Measurements from ENCODE around the gene IL17RA. TPM values are rescaled to one million over a fixed set of nuclear protein-coding genes. Genes with fewer than 3 reads are reported as not detected.

IL17RA gene
- total RNA-seq, 1 donor from 2014 or later: 3.7 TPM

DNA sequence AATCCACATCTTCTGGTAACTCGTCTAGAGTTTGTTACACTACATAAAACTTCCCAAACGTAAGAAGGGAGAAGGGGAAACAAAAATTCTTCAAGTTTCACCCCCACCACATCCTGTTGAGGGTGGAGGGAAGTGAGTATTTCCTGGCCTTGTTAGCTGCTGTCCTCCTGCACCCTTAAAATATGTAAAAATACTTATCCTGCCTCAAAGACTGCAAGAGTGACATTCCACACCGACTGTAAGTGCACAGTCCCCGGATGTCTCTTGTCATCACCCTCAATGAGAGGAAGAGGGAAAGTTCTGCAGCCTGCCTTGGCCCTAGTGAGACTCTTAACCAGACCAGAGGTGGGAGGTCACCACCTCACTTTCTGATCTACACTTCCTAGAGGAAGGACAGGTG is 33.1 kb downstream of the IL17RA start:
- peaks cover 20% of the 10 kb centered on the region for H3K27me3 ChIP-seq (ENCODE audit: control insufficient read depth, insufficient read depth, low read length)
- no peaks in the 10 kb centered on the region for H3K36me3 ChIP-seq (ENCODE audit: control insufficient read depth, insufficient read depth, low read length)
- no peak overlapping the region for H3K4me3 ChIP-seq (ENCODE audit: low read depth, low read length)
- TF ChIP-seq, protein P1, sequence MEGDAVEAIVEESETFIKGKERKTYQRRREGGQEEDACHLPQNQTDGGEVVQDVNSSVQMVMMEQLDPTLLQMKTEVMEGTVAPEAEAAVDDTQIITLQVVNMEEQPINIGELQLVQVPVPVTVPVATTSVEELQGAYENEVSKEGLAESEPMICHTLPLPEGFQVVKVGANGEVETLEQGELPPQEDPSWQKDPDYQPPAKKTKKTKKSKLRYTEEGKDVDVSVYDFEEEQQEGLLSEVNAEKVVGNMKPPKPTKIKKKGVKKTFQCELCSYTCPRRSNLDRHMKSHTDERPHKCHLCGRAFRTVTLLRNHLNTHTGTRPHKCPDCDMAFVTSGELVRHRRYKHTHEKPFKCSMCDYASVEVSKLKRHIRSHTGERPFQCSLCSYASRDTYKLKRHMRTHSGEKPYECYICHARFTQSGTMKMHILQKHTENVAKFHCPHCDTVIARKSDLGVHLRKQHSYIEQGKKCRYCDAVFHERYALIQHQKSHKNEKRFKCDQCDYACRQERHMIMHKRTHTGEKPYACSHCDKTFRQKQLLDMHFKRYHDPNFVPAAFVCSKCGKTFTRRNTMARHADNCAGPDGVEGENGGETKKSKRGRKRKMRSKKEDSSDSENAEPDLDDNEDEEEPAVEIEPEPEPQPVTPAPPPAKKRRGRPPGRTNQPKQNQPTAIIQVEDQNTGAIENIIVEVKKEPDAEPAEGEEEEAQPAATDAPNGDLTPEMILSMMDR (IDR thresholded peaks at IDR 0.05; ENCODE audit: insufficient read depth, low read length, severe bottlenecking): no peak
- DNase-seq (ENCODE audit: low read depth) (no peak), FAIRE-seq (no peak)

DNA sequence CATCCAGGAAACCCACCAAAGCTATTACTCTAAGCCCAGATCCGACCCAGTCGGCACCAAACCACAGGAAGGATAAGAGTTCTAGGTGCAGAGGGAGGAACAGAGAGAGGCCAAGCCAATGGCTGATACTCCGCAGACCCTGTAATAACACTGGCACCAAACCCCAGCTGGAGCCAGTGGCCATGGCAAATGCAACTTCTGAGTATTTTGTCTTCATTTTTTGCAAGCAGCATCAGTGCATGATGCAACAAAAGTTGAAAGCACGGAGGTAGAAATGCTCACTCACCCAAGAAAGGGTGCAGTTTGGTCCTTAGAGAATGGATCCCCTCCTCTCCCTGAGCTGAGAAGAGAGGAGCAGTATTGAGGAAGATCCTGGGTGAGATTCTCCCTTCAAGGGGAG is 33.5 kb downstream of the IL17RA start:
- H3K36me3 ChIP-seq (ENCODE audit: control insufficient read depth, insufficient read depth, low read length): no peaks in the 10 kb centered on the region
- DNase-seq (ENCODE audit: low read depth): no peak
- TF ChIP-seq, protein P1 (IDR thresholded peaks at IDR 0.05; ENCODE audit: insufficient read depth, low read length, severe bottlenecking): no peak
- H3K4me3 ChIP-seq (ENCODE audit: low read depth, low read length): no peak overlapping the region
- H3K27me3 ChIP-seq (ENCODE audit: control insufficient read depth, insufficient read depth, low read length): peaks cover 20% of the 10 kb centered on the region
- FAIRE-seq: peak; percentile 50

DNA sequence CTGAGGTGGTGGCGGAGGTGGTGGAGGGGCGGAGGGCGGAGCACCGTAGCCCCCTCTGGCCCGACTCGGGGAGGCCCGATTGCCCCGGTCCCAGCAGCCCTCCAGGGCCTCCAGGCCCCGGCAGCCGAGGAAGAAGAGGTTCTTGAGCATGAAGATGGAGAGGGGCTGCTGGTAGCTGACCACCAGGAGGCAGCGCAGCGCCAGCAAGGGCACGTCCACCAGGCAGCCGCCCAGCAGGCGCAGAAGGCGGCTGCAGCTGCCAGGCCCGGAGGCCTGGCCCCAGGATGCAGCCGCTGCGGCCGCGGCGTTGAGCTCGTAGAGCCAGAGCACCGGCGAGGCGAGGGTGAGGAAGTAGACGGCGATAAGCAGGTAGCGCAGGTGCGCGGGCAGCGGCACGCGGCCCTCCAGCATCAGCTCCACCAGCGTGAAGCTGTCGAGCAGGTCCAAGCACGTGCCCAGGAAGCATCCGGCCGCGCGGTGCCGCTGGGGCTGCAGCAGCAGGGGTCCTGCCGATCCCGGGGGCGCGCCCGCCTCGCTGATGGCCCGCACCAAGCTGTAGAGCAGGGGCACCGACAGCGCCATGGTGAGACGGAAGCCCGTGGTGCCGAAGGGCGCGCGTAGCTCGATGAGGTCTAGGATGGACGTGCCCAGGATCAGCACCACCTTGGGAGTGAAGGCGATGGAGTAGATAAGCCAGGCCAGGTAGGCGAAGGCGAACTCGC is 34.8 kb downstream of the IL17RA start:
- TF ChIP-seq, protein P1 (IDR thresholded peaks at IDR 0.05; ENCODE audit: insufficient read depth, low read length, severe bottlenecking): peak; percentile 3
- Histone ChIP-seq H3K27me3 (ENCODE audit: control insufficient read depth, insufficient read depth, low read length) (peaks cover 23% of the 10 kb centered on the region), H3K4me3 (ENCODE audit: low read depth, low read length) (no peak overlapping the region), H3K36me3 (ENCODE audit: control insufficient read depth, insufficient read depth, low read length) (no peaks in the 10 kb centered on the region)
- FAIRE-seq (no peak), DNase-seq (ENCODE audit: low read depth) (no peak)

DNA sequence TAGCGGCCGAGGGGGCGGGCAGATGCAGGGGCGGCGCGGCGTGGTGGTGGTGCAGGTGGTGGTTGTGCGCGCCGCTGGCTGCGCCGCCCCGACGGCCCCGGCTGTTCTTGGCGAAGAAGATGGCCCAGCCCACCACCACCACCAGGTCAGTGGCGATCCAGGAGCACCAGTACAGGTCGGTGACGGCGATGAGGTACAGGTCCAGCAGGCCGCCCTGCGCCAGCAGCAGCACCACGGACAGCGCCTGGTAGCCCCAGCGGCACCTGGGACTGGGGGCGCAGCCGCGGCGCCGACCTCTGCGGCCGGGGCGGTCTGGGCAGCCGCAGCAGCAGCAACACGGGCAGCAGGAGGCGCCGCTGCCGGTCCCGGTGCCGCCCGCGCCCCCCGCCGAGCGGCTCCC is 35.5 kb downstream of the IL17RA start:
- TF ChIP-seq, protein P1 (IDR thresholded peaks at IDR 0.05; ENCODE audit: insufficient read depth, low read length, severe bottlenecking): no peak
- H3K4me3 ChIP-seq (ENCODE audit: low read depth, low read length): no peak overlapping the region
- FAIRE-seq (no peak), DNase-seq (ENCODE audit: low read depth) (no peak)
- peaks cover 23% of the 10 kb centered on the region for H3K27me3 ChIP-seq (ENCODE audit: control insufficient read depth, insufficient read depth, low read length)
- no peaks in the 10 kb centered on the region for H3K36me3 ChIP-seq (ENCODE audit: control insufficient read depth, insufficient read depth, low read length)

DNA sequence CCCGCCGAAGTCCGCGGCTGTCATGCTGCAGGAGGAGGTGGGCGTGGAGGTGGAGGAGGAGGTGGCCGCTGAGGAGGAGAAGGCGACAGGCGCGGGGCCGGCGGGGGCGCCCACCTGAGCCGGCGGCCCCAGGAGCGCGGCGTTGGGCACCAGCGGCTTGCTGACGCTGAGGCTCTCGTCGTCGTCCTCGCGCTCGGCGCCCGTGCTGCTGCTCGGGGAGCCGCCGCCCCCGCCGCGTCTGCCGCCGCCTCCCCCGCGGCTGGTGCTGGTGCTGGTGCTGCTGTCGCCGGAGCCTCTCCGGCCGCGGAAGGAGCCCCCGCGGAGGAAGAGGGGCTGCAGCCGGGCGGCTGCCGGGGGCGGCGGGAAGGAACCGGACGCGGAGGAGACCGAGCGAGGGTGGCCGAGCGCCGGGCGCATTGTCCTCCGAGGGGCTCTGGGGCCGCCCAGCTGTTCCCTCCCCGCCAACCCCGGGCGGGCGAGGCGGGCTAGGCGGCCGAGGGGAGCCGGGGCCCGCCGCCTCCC is 36.0 kb downstream of the IL17RA start:
- TF ChIP-seq, protein P1 (IDR thresholded peaks at IDR 0.05; ENCODE audit: insufficient read depth, low read length, severe bottlenecking): no peak
- Histone ChIP-seq H3K27me3 (ENCODE audit: control insufficient read depth, insufficient read depth, low read length) (peaks cover 23% of the 10 kb centered on the region), H3K4me3 (ENCODE audit: low read depth, low read length) (peak overlapping the region; percentile 8), H3K36me3 (ENCODE audit: control insufficient read depth, insufficient read depth, low read length) (no peaks in the 10 kb centered on the region)
- DNase-seq (ENCODE audit: low read depth) (no peak), FAIRE-seq (no peak)

Measured in bronchial epithelial cell (primary cell).